Mammary epithelial cell (primary cell): ENCODE data around the gene VIPR2.

Experiments used
- EZH2 ChIP-seq: IDR thresholded peaks from 2 replicates; pipeline ENCODE4 v1.6.1; 2012; ENCODE audit warnings: low read length, inconsistent platforms, borderline replicate concordance
- TF ChIP-seq, protein P1 (sequence below), 2 donors: IDR thresholded peaks in 1 of 2; conservative IDR thresholded peaks in 1 of 2; 2 replicates each; pipeline ENCODE4 v1.5.1; 2011 to 2012; ENCODE audit warnings: inconsistent platforms in 2 of 2, low read length in 2 of 2, mild to moderate bottlenecking in 2 of 2, control low read depth in 1 of 2, low read depth in 1 of 2; ENCODE audit not compliant: insufficient read depth in 1 of 2; ENCODE audit errors: extremely low read depth in 1 of 2

DNA sequence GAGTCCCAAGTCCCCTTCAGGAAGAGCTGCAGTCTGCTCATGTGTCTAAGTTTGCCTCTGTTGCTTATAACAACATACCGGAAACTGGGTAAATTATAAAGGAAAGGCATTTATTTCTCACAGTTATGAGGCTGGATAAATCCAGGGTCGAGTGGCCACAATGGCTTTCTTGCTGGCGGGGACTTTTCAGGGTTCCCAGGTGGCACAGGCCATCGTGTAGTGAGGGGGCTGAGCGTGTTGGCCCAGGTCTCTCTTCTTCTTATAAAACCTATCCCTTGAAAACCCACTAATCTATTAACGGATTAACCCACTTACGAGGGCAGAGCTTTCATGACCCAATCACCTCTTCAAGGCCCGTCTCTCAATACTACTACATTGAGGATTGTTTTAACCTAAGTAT lies 8.7 kb downstream of the VIPR2 start:
- TF ChIP-seq, protein P1, sequence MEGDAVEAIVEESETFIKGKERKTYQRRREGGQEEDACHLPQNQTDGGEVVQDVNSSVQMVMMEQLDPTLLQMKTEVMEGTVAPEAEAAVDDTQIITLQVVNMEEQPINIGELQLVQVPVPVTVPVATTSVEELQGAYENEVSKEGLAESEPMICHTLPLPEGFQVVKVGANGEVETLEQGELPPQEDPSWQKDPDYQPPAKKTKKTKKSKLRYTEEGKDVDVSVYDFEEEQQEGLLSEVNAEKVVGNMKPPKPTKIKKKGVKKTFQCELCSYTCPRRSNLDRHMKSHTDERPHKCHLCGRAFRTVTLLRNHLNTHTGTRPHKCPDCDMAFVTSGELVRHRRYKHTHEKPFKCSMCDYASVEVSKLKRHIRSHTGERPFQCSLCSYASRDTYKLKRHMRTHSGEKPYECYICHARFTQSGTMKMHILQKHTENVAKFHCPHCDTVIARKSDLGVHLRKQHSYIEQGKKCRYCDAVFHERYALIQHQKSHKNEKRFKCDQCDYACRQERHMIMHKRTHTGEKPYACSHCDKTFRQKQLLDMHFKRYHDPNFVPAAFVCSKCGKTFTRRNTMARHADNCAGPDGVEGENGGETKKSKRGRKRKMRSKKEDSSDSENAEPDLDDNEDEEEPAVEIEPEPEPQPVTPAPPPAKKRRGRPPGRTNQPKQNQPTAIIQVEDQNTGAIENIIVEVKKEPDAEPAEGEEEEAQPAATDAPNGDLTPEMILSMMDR (conservative IDR thresholded peaks at IDR 0.05 in 1 of 2, IDR thresholded peaks at IDR 0.05 in 1 of 2; ENCODE audit: extremely low read depth in 1 of 2, insufficient read depth in 1 of 2, low read depth in 1 of 2, low read length in 2 of 2) = no peak
- TF ChIP-seq EZH2 = no peak
